ENCODE results near the gene KRT24. TPM values are rescaled to one million over a fixed set of nuclear protein-coding genes. Genes with fewer than 3 reads are reported as not detected.
"Not testable (repeated sequence)": the region's sequence is repeated elsewhere in the genome, so short reads cannot be mapped to it uniquely, and the experiment has no call there.

Gene KRT24
- total RNA-seq (not detected), total RNA-seq (0 to 0.13 (median 0) reads per million in 172 experiments)
- not detected for polyA plus RNA-seq (2013, experiment 1 of 2)
- not detected for polyA plus RNA-seq (2013, experiment 2 of 2)

- no peaks in the 10 kb centered on the region for H3K4me1 ChIP-seq (ENCODE audit: insufficient read depth, low read length)
- Mint-ChIP-seq H3K4me1 (ENCODE audit: low read depth) (no peaks in the 10 kb centered on the region), H3K9me3 (no peaks in the 10 kb centered on the region), H3K27ac (no peak within 1 kb of the TSS), H3K27me3 (peaks cover 39% of the 10 kb centered on the region), H3K36me3 (ENCODE audit: low read depth) (no peaks in the 10 kb centered on the region), H3K4me3 (no peak within 1 kb of the TSS)
- no peak for TF ChIP-seq CTCF (IDR thresholded peaks at IDR 0.05)
- no peak within 1 kb of the TSS for H3K4me3 ChIP-seq (ENCODE audit: low read length)
- DNase-seq (no peak), ATAC-seq (ENCODE audit: poor library complexity) (no peak)
- H3K27ac ChIP-seq (ENCODE audit: low read depth in 1 of 2, low read length in 2 of 2): no peak within 1 kb of the TSS
- POLR2A ChIA-PET: interaction anchor here (0.6 to 0.7 kb wide), 2 partner anchors 150 to 961 kb away, joined by 3 read pairs; no protein-coding TSS in a partner anchor
- intact Hi-C loops (cut with DNase I, micrococcal nuclease): no loop called here
- no peaks in the 10 kb centered on the region for H3K9me3 ChIP-seq (ENCODE audit: control insufficient read depth in 1 of 2, insufficient read depth in 1 of 2, low read length in 2 of 2)
- CTCF ChIA-PET: no interaction called here
- H3K27me3 ChIP-seq (ENCODE audit: control insufficient read depth in 1 of 2, insufficient read depth in 2 of 2, low read length in 2 of 2): peaks cover 7 to 8% of the 10 kb centered on the region in 2 experiments
- no peaks in the 10 kb centered on the region for H3K36me3 ChIP-seq (ENCODE audit: insufficient read depth, low read length)
Measured at GRCh38 chr17:40703652-40704051, at the start of gene KRT24. KRT24 (minus strand) TSS chr17:40703752; CDS start chr17:40703693, 59 bp downstream.

GRCh38 chr17:40751065-40751464 lies 47.5 kb upstream of the KRT24 start:
- CTCF ChIA-PET: interaction anchor here (0.8 to 1.1 kb wide), 2 partner anchors 10 to 29 kb away, joined by 3 to 4 read pairs; no protein-coding TSS in a partner anchor
- POLR2A ChIA-PET: no interaction called here
- Histone ChIP-seq H3K27ac (ENCODE audit: low read depth in 1 of 2, low read length in 2 of 2) (no peak overlapping the region), H3K4me3 (ENCODE audit: low read length) (no peak overlapping the region), H3K27me3 (ENCODE audit: control insufficient read depth in 1 of 2, insufficient read depth in 2 of 2, low read length in 2 of 2) (peaks cover 12 to 26% of the 10 kb centered on the region in 2 experiments), H3K4me1 (ENCODE audit: insufficient read depth, low read length) (no peaks in the 10 kb centered on the region), H3K9me3 (ENCODE audit: control insufficient read depth in 1 of 2, insufficient read depth in 1 of 2, low read length in 2 of 2) (no peaks in the 10 kb centered on the region), H3K36me3 (ENCODE audit: insufficient read depth, low read length) (no peaks in the 10 kb centered on the region)
- intact Hi-C loops (cut with DNase I, micrococcal nuclease): no loop called here
- H3K4me1 Mint-ChIP-seq (ENCODE audit: low read depth): no peaks in the 10 kb centered on the region
- no peak for TF ChIP-seq CTCF (IDR thresholded peaks at IDR 0.05)
- DNase-seq (no peak), ATAC-seq (ENCODE audit: poor library complexity) (no peak)
- H3K4me3 Mint-ChIP-seq: no peak overlapping the region
- peaks cover 68% of the 10 kb centered on the region for H3K27me3 Mint-ChIP-seq
- H3K27ac Mint-ChIP-seq: no peak overlapping the region
- H3K36me3 Mint-ChIP-seq (ENCODE audit: low read depth): no peaks in the 10 kb centered on the region
- no peaks in the 10 kb centered on the region for H3K9me3 Mint-ChIP-seq

- DNase-seq (no peak), ATAC-seq (ENCODE audit: poor library complexity) (no peak)
- ChIA-PET CTCF (interaction anchor here (0.8 to 1.1 kb wide), 2 partner anchors 10 to 29 kb away, joined by 3 to 4 read pairs; no protein-coding TSS in a partner anchor), POLR2A (no interaction called here)
- H3K4me3 Mint-ChIP-seq: no peak overlapping the region
- H3K9me3 Mint-ChIP-seq: no peaks in the 10 kb centered on the region
- intact Hi-C loops (cut with DNase I, micrococcal nuclease): no loop called here
- no peaks in the 10 kb centered on the region for H3K4me1 Mint-ChIP-seq (ENCODE audit: low read depth)
- no peak overlapping the region for H3K4me3 ChIP-seq (ENCODE audit: low read length)
- no peaks in the 10 kb centered on the region for H3K36me3 Mint-ChIP-seq (ENCODE audit: low read depth)
- no peak for TF ChIP-seq CTCF (IDR thresholded peaks at IDR 0.05)
- H3K4me1 ChIP-seq (ENCODE audit: insufficient read depth, low read length): no peaks in the 10 kb centered on the region
- H3K9me3 ChIP-seq (ENCODE audit: control insufficient read depth in 1 of 2, insufficient read depth in 1 of 2, low read length in 2 of 2): no peaks in the 10 kb centered on the region
- H3K27me3 ChIP-seq (ENCODE audit: control insufficient read depth in 1 of 2, insufficient read depth in 2 of 2, low read length in 2 of 2): peaks cover 15 to 30% of the 10 kb centered on the region in 2 experiments
- H3K27ac ChIP-seq (ENCODE audit: low read depth in 1 of 2, low read length in 2 of 2): no peak overlapping the region
- no peaks in the 10 kb centered on the region for H3K36me3 ChIP-seq (ENCODE audit: insufficient read depth, low read length)
- H3K27ac Mint-ChIP-seq: no peak overlapping the region
- peaks cover 67% of the 10 kb centered on the region for H3K27me3 Mint-ChIP-seq
Measured at GRCh38 chr17:40750391-40750790, 46.8 kb upstream of the KRT24 start.

- POLR2A ChIA-PET; H3K36me3 ChIP-seq (ENCODE audit: insufficient read depth, low read length); H3K9me3 ChIP-seq (ENCODE audit: control insufficient read depth in 1 of 2, insufficient read depth in 1 of 2, low read length in 2 of 2); H3K9me3 Mint-ChIP-seq; H3K27ac Mint-ChIP-seq; intact Hi-C loops (cut with DNase I, micrococcal nuclease); H3K4me1 ChIP-seq (ENCODE audit: insufficient read depth, low read length); DNase-seq; ATAC-seq (ENCODE audit: poor library complexity); CTCF ChIA-PET; H3K27ac ChIP-seq (ENCODE audit: low read depth in 1 of 2, low read length in 2 of 2); H3K36me3 Mint-ChIP-seq (ENCODE audit: low read depth); H3K4me3 ChIP-seq (ENCODE audit: low read length); H3K4me3 Mint-ChIP-seq; H3K4me1 Mint-ChIP-seq (ENCODE audit: low read depth): not testable (repeated sequence)
- H3K27me3 Mint-ChIP-seq: peaks cover 74% of the 10 kb centered on the region
- peaks cover 20 to 34% of the 10 kb centered on the region in 2 experiments for H3K27me3 ChIP-seq (ENCODE audit: control insufficient read depth in 1 of 2, insufficient read depth in 2 of 2, low read length in 2 of 2)
Measured at GRCh38 chr17:40748666-40749065, 45.1 kb upstream of the KRT24 start.
